GM19240 (cell line): ENCODE measurements around the gene OR4K17.
"Not testable (repeated sequence)": the region's sequence is repeated elsewhere in the genome, so short reads cannot be mapped to it uniquely, and the experiment has no call there.

ENCODE experiments used
- DNase-seq: peaks from one replicate; pipeline ENCODE4 v3.0.0; 2011; ENCODE audit warnings: low spot score; ENCODE audit not compliant: insufficient read length

The OR4K17 gene

GRCh38 chr14:20110438-20110837 lies at the start of gene OR4K17:
TSS of gene OR4K17 (plus strand) at chr14:20110739. CDS start at chr14:20117500, 6,761 bp downstream.
- no peak for DNase-seq

GRCh38 chr14:20092050-20092449 lies 18.5 kb upstream of the OR4K17 start:
- no peak for DNase-seq

- DNase-seq, result no peak
Measured at GRCh38 chr14:20093442-20093841, 17.1 kb upstream of the OR4K17 start.

GRCh38 chr14:20098926-20099770 lies 11.4 kb upstream of the OR4K17 start:
- not testable (repeated sequence) for DNase-seq

- no peak for DNase-seq
Measured at GRCh38 chr14:20112321-20112720, 1.8 kb downstream of the OR4K17 start.

- no peak for DNase-seq
Measured at GRCh38 chr14:20116748-20117147, 6.2 kb downstream of the OR4K17 start.

- DNase-seq, result no peak
Measured at GRCh38 chr14:20118795-20119194, 8.3 kb downstream of the OR4K17 start.

- DNase-seq, result no peak
Measured at GRCh38 chr14:20138520-20138919, 28.0 kb downstream of the OR4K17 start, which contains the start of gene OR4N5. TSS of gene OR4N5 (plus strand) at chr14:20138820. CDS start at chr14:20143736, 4,916 bp downstream.

GRCh38 chr14:20143911-20144310 lies 33.4 kb downstream of the OR4K17 start:
- DNase-seq, result no peak

- DNase-seq, result no peak
Measured at GRCh38 chr14:20144820-20145219, 34.3 kb downstream of the OR4K17 start.

- DNase-seq, result no peak
Measured at GRCh38 chr14:20164462-20164861, 53.9 kb downstream of the OR4K17 start.

- no peak for DNase-seq
Measured at GRCh38 chr14:20167091-20167490, 56.6 kb downstream of the OR4K17 start.

- not testable (repeated sequence) for DNase-seq
Measured at GRCh38 chr14:20169852-20170251, 59.3 kb downstream of the OR4K17 start.
